Measurements from ENCODE around the gene PPIB. TPM values are rescaled to one million over a fixed set of nuclear protein-coding genes. Genes with fewer than 3 reads are reported as not detected.

Gene PPIB
- total RNA-seq, 1 experiment from 2014 or later: 410 TPM

- no peak for TF ChIP-seq CTCF (conservative IDR thresholded peaks at IDR 0.05; ENCODE audit: low read depth, low read length)
- TF ChIP-seq EZH2 (IDR thresholded peaks at IDR 0.05; ENCODE audit: borderline replicate concordance, low read depth, low read length, poor library complexity, severe bottlenecking): no peak
- no peak for DNase-seq (ENCODE audit: low spot score)
- ChIA-PET CTCF (no interaction called here), POLR2A (ENCODE audit: low non-redundant PET) (no interaction called here)
- H3K4me1 ChIP-seq (ENCODE audit: insufficient read depth, low read length, poor library complexity, severe bottlenecking): no peaks in the 10 kb centered on the region
- intact Hi-C loops (cut with micrococcal nuclease; ENCODE audit: unreplicated experiment): no loop called here
- H3K4me3 ChIP-seq (ENCODE audit: low read depth, low read length, poor library complexity, severe bottlenecking): no peak overlapping the region
- no TSS peak for BruUV-seq (replicated peaks)
- H3K9me3 ChIP-seq (ENCODE audit: low read depth, low read length, poor library complexity, severe bottlenecking): no peaks in the 10 kb centered on the region
- no peaks in the 10 kb centered on the region for H3K27me3 ChIP-seq (replicated peaks; ENCODE audit: insufficient read depth, low read depth, low read length, poor library complexity)
- no peak overlapping the region for H3K27ac ChIP-seq (ENCODE audit: low read depth, low read length, poor library complexity, severe bottlenecking)
- peaks cover 41% of the 10 kb centered on the region for H3K36me3 ChIP-seq (ENCODE audit: insufficient read depth, low read length, poor library complexity, severe bottlenecking)
These were observed 24.4 kb downstream of the PPIB start for GRCh38 chr15:64138331-64138941.

GRCh38 chr15:64137226-64137833 lies 25.5 kb downstream of the PPIB start:
- no peak for DNase-seq (ENCODE audit: low spot score)
- ChIA-PET POLR2A (ENCODE audit: low non-redundant PET) (no interaction called here), CTCF (no interaction called here)
- TF ChIP-seq EZH2 (IDR thresholded peaks at IDR 0.05; ENCODE audit: borderline replicate concordance, low read depth, low read length, poor library complexity, severe bottlenecking): no peak
- TF ChIP-seq CTCF (conservative IDR thresholded peaks at IDR 0.05; ENCODE audit: low read depth, low read length): no peak
- intact Hi-C loops (cut with micrococcal nuclease; ENCODE audit: unreplicated experiment): no loop called here
- Histone ChIP-seq H3K4me3 (ENCODE audit: low read depth, low read length, poor library complexity, severe bottlenecking) (no peak overlapping the region), H3K4me1 (ENCODE audit: insufficient read depth, low read length, poor library complexity, severe bottlenecking) (no peaks in the 10 kb centered on the region), H3K36me3 (ENCODE audit: insufficient read depth, low read length, poor library complexity, severe bottlenecking) (peaks cover 46% of the 10 kb centered on the region), H3K27ac (ENCODE audit: low read depth, low read length, poor library complexity, severe bottlenecking) (no peak overlapping the region), H3K9me3 (ENCODE audit: low read depth, low read length, poor library complexity, severe bottlenecking) (no peaks in the 10 kb centered on the region), H3K27me3 (replicated peaks; ENCODE audit: insufficient read depth, low read depth, low read length, poor library complexity) (no peaks in the 10 kb centered on the region)
- no TSS peak for BruUV-seq (replicated peaks)

- no peak overlapping the region for H3K27ac ChIP-seq (ENCODE audit: low read depth, low read length, poor library complexity, severe bottlenecking)
- H3K4me3 ChIP-seq (ENCODE audit: low read depth, low read length, poor library complexity, severe bottlenecking): no peak overlapping the region
- H3K9me3 ChIP-seq (ENCODE audit: low read depth, low read length, poor library complexity, severe bottlenecking): no peaks in the 10 kb centered on the region
- ChIA-PET CTCF (no interaction called here), POLR2A (ENCODE audit: low non-redundant PET) (no interaction called here)
- H3K36me3 ChIP-seq (ENCODE audit: insufficient read depth, low read length, poor library complexity, severe bottlenecking): peaks cover 54% of the 10 kb centered on the region
- no peak for DNase-seq (ENCODE audit: low spot score)
- no peaks in the 10 kb centered on the region for H3K27me3 ChIP-seq (replicated peaks; ENCODE audit: insufficient read depth, low read depth, low read length, poor library complexity)
- intact Hi-C loops (cut with micrococcal nuclease; ENCODE audit: unreplicated experiment): no loop called here
- H3K4me1 ChIP-seq (ENCODE audit: insufficient read depth, low read length, poor library complexity, severe bottlenecking): no peaks in the 10 kb centered on the region
- TF ChIP-seq EZH2 (IDR thresholded peaks at IDR 0.05; ENCODE audit: borderline replicate concordance, low read depth, low read length, poor library complexity, severe bottlenecking) (no peak), CTCF (conservative IDR thresholded peaks at IDR 0.05; ENCODE audit: low read depth, low read length) (no peak)
- BruUV-seq (replicated peaks): no TSS peak
These were observed 26.5 kb downstream of the PPIB start for GRCh38 chr15:64136347-64136746.
